ENCODE results near the gene HECTD4.

DNA sequence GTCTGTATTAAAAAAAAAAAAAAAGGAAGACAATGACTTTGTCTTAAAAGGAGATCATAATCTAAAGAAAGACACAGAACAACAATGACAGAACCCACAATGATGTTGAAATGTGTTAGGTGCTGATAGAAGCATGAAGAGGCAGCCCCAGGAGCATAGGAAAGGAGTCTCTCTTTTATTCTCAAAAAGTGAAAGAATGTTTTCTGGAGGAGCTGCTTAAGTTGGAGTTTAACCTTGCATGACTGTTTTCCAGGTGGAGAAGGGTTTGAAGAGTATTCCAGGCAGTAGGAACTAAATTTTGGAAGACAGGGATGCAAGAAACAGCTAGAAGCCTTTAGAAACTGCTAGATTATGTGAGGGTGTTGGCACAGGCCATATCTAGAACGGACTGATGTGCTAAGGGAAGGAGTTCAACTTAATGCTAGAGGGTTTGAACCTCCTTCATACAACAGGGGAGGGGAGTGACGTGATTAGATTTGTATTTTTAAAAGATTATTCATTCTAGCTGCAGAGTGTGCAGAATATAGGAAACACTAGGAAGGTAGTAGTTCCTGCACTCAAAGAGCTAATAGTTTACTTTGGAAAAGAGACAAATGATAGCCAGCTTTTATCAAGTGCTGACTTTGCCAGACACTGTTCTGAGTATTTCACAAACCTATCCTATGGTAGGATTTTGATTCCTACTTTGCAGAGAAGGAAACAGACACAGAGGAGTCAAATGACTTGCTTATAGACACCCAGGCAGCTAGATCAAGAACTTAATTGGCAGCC, 31.8 kb upstream of the HECTD4 start:
- TF ChIP-seq POLR2A (IDR thresholded peaks at IDR 0.05) (no peak), CTCF (IDR thresholded peaks at IDR 0.05) (no peak), EP300 (IDR thresholded peaks at IDR 0.05) (no peak)

All from suprapubic skin (tissue), 3 donors.